GM18502 (cell line): ENCODE results near the gene SPACA6.

Experiments used
- ATAC-seq: cut with Tn5 transposase; IDR thresholded peaks from one replicate; pipeline ENCODE4 v1.9.1; 2021; ENCODE audit warnings: mild to moderate bottlenecking; ENCODE audit not compliant: unreplicated experiment, poor library complexity

Gene SPACA6

GRCh38 chr19:51703575-51704515 is 10.7 kb downstream of the SPACA6 start:
- peak; percentile 92 for ATAC-seq

DNA sequence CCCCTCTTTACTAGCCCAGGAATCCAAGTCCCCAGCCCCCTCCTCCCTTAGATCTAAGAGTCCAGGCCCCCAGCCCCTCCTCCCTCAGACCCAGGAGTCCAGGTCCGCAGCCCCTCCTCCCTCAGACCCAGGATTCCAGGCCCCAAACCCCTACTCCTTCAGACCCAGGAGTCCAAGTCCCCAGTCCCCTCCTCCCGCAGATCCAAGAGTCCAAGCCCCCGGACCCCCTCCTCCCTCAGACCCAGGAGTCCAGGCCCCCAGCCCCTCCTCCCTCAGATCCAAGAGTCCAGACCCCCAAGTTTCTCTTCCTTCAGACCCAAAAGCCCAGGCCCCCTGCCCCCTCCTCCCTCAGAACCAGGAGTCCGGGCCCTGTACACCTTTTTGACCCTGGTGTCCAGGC is 11.5 kb downstream of the SPACA6 start:
- no peak for ATAC-seq

DNA sequence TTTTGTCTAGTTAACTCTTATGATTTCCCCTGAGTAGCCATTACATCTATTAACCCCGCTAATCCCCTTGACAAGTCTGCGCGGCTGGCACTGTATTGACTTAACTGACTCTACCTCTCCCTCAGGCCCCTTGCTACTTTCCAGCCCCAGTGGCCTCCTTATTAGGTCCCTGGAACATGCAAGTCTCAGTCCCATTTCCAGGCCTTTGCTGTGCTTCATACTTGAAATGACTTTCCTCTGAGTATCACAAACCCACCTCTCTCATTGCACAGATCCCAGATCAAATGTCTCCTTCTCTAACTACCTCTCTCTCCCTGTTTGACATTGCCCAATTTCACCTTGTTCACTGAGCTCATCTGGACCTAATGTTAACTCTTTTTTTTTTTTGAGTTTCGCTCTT is 13.2 kb downstream of the SPACA6 start:
- no peak for ATAC-seq

GRCh38 chr19:51706885-51707284 is 13.8 kb downstream of the SPACA6 start:
- no peak for ATAC-seq

DNA sequence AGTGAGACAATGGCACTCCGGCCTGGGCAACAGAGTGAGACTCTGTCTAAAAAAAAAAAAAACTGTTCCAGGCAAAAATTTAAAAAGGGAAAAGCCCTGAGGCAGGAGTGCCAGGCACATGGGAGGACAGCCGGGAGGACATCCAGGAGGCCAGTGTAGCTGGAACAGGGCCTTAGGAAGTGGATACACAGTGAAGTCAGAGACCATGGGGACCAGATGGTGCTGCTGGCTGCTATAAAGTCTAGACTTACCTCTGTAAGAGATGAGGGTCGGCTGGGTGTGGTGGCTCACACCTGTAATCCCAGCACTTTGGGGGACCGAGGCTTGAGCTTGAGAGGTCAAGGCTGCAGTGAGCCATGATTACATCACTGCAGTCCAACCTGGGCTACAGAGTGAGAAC is 15.7 kb downstream of the SPACA6 start:
- no peak for ATAC-seq

DNA sequence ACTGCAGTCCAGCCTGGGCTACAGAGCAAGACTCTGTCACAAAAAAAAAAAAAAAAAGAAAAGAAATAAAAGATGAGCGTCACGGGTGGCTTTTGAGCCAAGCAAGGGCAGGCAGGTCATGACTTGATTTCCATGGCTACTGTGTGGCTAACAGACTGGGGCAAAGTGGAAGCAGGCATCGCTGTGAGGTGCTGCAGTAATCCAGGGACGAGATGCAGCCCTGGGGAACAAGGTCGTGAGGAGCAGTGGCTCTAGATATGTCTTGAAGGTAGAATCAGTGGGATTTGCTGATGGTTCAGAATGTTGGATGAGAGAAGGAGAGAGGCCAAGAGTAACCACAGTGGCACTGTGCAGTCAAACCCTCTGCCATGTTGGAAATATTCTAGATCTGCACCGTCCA is 16.4 kb downstream of the SPACA6 start:
- ATAC-seq: no peak

- ATAC-seq: no peak
These were observed 17.0 kb downstream of the SPACA6 start for GRCh38 chr19:51710163-51710562.

- ATAC-seq: no peak
These were observed 18.6 kb downstream of the SPACA6 start for GRCh38 chr19:51711702-51712101.

- ATAC-seq: no peak
These were observed 19.4 kb downstream of the SPACA6 start for GRCh38 chr19:51712461-51713081.

GRCh38 chr19:51713319-51714285 is 20.5 kb downstream of the SPACA6 start:
- no peak for ATAC-seq

- no peak for ATAC-seq
These were observed 21.7 kb downstream of the SPACA6 start for GRCh38 chr19:51714848-51715247.

DNA sequence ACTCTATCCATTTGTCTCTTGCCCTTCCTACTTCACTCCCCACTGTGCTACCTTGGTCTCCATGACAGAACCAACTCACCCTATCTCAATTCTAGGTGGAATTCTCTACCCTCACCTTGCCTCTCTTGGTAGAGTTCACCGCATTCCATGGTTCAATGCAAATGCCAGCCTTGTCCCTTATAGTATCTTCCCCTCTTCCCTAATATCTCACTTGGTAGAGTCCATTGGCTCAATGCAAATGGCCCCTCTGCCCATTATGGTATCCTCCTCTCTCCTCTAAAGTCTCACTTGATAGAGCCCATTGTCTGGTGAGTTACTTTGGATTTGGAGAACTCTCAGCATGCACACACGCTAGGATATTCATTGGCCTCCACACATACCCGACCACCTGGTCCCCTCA is 22.7 kb downstream of the SPACA6 start:
- no peak for ATAC-seq

GRCh38 chr19:51716925-51717324 is 23.8 kb downstream of the SPACA6 start:
- no peak for ATAC-seq

GRCh38 chr19:51719251-51719988 is 26.3 kb downstream of the SPACA6 start:
- no peak for ATAC-seq

- no peak for ATAC-seq
These were observed 28.8 kb downstream of the SPACA6 start for GRCh38 chr19:51721905-51722304.

- no peak for ATAC-seq
These were observed 29.4 kb downstream of the SPACA6 start for GRCh38 chr19:51722492-51722891.

GRCh38 chr19:51724543-51724942 is 31.4 kb downstream of the SPACA6 start:
- no peak for ATAC-seq

- ATAC-seq: no peak
These were observed 32.9 kb downstream of the SPACA6 start for GRCh38 chr19:51726049-51726448.

- no peak for ATAC-seq
These were observed 34.3 kb downstream of the SPACA6 start for GRCh38 chr19:51727349-51727880.

DNA sequence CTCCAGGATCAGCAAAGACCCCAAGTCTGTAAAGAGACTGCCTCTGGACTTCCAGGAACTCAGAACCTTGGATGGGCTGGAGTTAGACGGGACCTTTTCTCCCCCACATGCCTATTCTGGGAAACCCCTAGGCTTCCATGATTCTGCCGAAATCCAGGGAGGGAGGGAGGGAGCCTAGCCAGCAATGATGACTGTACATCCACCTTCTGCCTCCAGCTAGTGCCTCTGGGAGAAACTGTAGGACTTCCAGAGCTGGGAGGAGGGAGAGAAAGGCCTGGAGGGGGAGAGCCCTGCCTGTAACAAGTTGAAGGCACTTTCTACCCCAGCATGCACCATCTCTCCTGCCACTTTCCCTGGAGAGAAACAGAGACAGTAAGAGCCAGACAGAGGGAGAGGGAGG is 36.7 kb downstream of the SPACA6 start:
- no peak for ATAC-seq
